ENCODE measurements around the gene SMOC1. TPM values are rescaled to one million over a fixed set of nuclear protein-coding genes. Genes with fewer than 3 reads are reported as not detected.

The SMOC1 gene
- total RNA-seq, 1 experiment from 2014 or later = 0.68 TPM

DNA sequence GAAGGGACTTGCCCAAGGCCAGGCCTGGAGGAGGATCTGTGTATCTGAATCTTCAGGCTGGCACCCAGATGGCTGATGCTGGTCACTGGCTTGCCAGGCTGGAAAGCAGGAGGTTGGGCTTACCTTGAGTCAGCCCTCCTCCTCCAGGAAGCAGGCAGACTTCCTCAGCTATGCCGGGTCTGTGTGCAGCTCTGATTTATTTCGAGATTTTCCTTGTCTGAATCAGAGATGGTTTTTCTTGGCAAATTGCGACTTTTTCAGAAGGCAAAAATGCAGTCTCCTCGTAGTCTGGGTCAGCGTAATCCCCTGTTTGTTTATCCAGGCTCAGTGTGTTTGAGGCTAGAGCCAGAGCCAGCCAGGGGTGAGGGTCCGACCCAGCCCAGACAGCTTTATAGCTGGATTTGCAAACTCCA is 48.9 kb downstream of the SMOC1 start:
- Histone ChIP-seq H2BK15ac (ENCODE audit: low read depth, low read length) (no peak overlapping the region), H3K56ac (ENCODE audit: insufficient read length, low read depth, low read length) (no peak overlapping the region), H4K20me1 (ENCODE audit: control insufficient read depth, insufficient read depth, insufficient read length) (no peaks in the 10 kb centered on the region), H3K79me1 (ENCODE audit: insufficient read depth, low read depth, low read length, poor library complexity, severe bottlenecking) (no peaks in the 10 kb centered on the region), H3K9me3 (ENCODE audit: control insufficient read depth, low read depth, low read length) (no peaks in the 10 kb centered on the region), H2BK20ac (ENCODE audit: low read depth, low read length, poor library complexity, severe bottlenecking) (no peak overlapping the region), H3K18ac (ENCODE audit: insufficient read length, low read depth, low read length) (no peak overlapping the region), H3K14ac (ENCODE audit: insufficient read depth, low read length) (no peak overlapping the region), H2AFZ (ENCODE audit: low read length) (no peak overlapping the region), H3K27me3 (ENCODE audit: insufficient read depth, low read length) (no peaks in the 10 kb centered on the region; the same call in 1 of the 2 replicates), H3T11ph (ENCODE audit: low read length) (no peak overlapping the region), H3K79me2 (ENCODE audit: insufficient read depth, low read length) (no peaks in the 10 kb centered on the region), H3K4me1 (ENCODE audit: insufficient read depth, low read length) (no peaks in the 10 kb centered on the region), H2AK5ac (ENCODE audit: insufficient read length, low read length) (no peak overlapping the region), H2BK12ac (ENCODE audit: insufficient read length, low read depth, low read length) (no peak overlapping the region), H2BK120ac (ENCODE audit: low read depth, low read length, poor library complexity, severe bottlenecking) (no peak overlapping the region), H3K23ac (ENCODE audit: insufficient read length, low read depth, low read length) (no peak overlapping the region), H4K91ac (ENCODE audit: insufficient read length, low read depth, low read length) (no peak overlapping the region), H4K5ac (ENCODE audit: insufficient read length, low read depth, low read length) (no peak overlapping the region), H4K8ac (replicated peaks; ENCODE audit: insufficient read length, low read depth, low read length) (no peak overlapping the region), H3K4ac (ENCODE audit: low read depth, low read length) (no peak overlapping the region), H2BK5ac (ENCODE audit: insufficient read length, low read length) (no peak overlapping the region), H3K4me2 (ENCODE audit: insufficient read depth, insufficient read length, low read length) (no peak overlapping the region), H3K27ac (ENCODE audit: insufficient read length, low read depth, low read length) (no peak overlapping the region), H3K9ac (ENCODE audit: extremely low read depth, insufficient read length, low read length) (no peak overlapping the region), H3K23me2 (ENCODE audit: insufficient read length, low read depth, low read length, poor library complexity, severe bottlenecking) (no peaks in the 10 kb centered on the region)
- H3K27ac Mint-ChIP-seq = no peak overlapping the region
- peaks cover 15% of the 10 kb centered on the region for H3K27me3 Mint-ChIP-seq (ENCODE audit: low read depth)
- TF ChIP-seq, protein P1, sequence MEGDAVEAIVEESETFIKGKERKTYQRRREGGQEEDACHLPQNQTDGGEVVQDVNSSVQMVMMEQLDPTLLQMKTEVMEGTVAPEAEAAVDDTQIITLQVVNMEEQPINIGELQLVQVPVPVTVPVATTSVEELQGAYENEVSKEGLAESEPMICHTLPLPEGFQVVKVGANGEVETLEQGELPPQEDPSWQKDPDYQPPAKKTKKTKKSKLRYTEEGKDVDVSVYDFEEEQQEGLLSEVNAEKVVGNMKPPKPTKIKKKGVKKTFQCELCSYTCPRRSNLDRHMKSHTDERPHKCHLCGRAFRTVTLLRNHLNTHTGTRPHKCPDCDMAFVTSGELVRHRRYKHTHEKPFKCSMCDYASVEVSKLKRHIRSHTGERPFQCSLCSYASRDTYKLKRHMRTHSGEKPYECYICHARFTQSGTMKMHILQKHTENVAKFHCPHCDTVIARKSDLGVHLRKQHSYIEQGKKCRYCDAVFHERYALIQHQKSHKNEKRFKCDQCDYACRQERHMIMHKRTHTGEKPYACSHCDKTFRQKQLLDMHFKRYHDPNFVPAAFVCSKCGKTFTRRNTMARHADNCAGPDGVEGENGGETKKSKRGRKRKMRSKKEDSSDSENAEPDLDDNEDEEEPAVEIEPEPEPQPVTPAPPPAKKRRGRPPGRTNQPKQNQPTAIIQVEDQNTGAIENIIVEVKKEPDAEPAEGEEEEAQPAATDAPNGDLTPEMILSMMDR (conservative IDR thresholded peaks at IDR 0.05) = no peak
- H3K9me3 Mint-ChIP-seq = no peaks in the 10 kb centered on the region
- no peak overlapping the region for H3K4me3 Mint-ChIP-seq
- peaks cover 14 to 31% of the 10 kb centered on the region in 2 experiments for H3K4me1 Mint-ChIP-seq
- no CpG with 5 or more reads among the region's 6 CpGs for WGBS (ENCODE audit: extremely low coverage, insufficient read length, low lambda C conversion rate)
- DNase-seq = no peak
- no peaks in the 10 kb centered on the region for H3K36me3 Mint-ChIP-seq (ENCODE audit: insufficient read depth in 1 of 3, low read depth in 3 of 3)

Measured in H9 (cell line).